GM10248 (cell line): ENCODE results near the gene DIP2A.
A peak's percentile ranks its signal among the peaks of the same experiment; 100 is the strongest.

Source experiments
- CTCF ChIA-PET: fragments of 300-600 bp; sonication (Branson Sonifier 250); formaldehyde crosslinking; extraction: SDS; loops from one replicate; lab custom pipeline; 2021; ENCODE audit warnings: antibody characterized with exemption; lab: Yijun Ruan, JAX
- POLR2A ChIA-PET: fragments of 350-650 bp; sonication (Branson Sonifier 250); formaldehyde crosslinking; extraction: SDS; loops from one replicate; lab custom pipeline; 2020; ENCODE audit warnings: antibody characterized with exemption; lab: Yijun Ruan, JAX
- DNase-seq: peaks from one replicate; pipeline ENCODE4 v3.0.0; 2012; ENCODE audit errors: extremely low spot score
- TF ChIP-seq, protein P1 (sequence below): IDR thresholded peaks from 2 replicates; pipeline ENCODE4 v1.5.1; 2012; ENCODE audit warnings: mild to moderate bottlenecking, low read depth; ENCODE audit errors: extremely low read depth, missing control alignments, control extremely low read depth

DIP2A gene

DNA sequence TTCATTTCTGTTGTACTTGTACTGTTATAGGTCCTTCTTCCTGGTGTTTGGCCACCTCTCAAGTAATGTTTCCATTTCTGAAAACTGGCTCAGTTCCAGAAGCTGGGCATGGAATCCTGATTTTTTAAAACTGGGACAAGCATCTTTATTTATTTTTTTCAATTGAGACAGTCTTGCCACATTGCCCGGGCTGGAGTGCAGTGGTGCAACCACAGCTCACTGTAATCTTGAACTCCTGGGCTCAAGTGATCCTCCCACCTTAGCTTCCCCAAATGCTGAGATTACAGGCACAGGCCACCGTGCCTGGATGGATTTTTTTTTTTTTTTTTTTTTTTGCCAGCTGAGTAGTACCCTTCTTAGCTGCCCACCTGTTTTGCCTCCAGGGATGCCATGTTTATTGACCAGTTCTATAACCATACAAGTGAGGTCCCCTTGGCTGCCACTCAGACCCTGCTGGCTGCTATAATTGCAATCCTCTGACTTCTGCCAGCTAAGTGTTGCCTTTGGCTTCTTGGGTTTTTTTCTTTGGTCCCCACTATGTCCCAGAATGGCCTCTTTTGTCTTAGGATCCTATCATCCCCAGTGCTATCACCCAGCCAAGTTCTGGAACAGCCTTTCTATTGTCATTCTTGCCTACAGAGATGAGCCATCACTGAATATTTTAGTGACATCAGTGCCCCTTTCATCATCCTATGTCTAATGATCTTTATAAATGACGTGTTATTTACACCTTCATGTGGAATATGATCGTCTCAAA, 3.9 kb upstream of the DIP2A start:
- TF ChIP-seq, protein P1, sequence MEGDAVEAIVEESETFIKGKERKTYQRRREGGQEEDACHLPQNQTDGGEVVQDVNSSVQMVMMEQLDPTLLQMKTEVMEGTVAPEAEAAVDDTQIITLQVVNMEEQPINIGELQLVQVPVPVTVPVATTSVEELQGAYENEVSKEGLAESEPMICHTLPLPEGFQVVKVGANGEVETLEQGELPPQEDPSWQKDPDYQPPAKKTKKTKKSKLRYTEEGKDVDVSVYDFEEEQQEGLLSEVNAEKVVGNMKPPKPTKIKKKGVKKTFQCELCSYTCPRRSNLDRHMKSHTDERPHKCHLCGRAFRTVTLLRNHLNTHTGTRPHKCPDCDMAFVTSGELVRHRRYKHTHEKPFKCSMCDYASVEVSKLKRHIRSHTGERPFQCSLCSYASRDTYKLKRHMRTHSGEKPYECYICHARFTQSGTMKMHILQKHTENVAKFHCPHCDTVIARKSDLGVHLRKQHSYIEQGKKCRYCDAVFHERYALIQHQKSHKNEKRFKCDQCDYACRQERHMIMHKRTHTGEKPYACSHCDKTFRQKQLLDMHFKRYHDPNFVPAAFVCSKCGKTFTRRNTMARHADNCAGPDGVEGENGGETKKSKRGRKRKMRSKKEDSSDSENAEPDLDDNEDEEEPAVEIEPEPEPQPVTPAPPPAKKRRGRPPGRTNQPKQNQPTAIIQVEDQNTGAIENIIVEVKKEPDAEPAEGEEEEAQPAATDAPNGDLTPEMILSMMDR: no peak
- CTCF ChIA-PET: no interaction called here
- DNase-seq: no peak
- POLR2A ChIA-PET: interaction anchor here (0.6 kb wide), 1 partner anchor 311 kb away, joined by 4 read pairs; no protein-coding TSS in a partner anchor

DNA sequence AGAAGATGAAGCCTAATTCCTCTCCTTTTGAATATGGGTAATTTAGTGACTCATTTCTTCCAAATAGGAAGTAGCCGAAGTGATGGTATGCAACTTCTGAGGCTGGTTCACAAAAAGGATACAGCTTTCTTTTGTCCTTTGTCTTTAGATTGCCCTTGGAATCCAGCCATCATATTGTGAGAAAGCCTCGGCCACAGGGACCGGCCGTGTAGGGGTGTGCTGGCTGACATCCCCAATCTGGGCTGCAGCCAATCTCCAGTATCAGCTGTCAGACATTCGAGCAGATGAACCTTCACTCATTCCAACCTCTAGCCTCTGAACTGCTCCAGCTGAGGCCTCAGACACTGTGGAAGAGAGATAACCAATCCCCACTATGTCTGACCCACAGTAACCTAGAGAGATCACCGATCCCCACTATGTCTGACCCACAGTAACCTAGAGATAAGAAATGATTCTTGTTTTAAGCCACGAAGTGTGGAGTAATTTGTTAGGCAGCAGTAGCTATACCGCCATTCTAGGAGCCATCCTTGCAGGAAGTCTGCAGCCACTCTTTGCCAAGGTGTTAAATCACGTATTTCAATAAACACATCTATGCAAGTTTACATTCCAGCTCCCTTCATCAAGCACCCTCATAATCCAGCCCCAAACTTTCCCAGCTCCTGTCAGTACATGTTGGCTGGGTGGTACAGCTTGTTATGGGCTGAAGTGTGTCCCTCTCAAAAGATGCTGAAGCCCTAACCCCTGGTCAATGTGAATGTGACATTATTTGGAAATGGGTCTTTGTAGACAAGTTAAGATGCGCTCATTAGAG, 2.9 kb upstream of the DIP2A start:
- TF ChIP-seq, protein P1: no peak
- ChIA-PET CTCF (no interaction called here), POLR2A (no interaction called here)
- no peak for DNase-seq

DNA sequence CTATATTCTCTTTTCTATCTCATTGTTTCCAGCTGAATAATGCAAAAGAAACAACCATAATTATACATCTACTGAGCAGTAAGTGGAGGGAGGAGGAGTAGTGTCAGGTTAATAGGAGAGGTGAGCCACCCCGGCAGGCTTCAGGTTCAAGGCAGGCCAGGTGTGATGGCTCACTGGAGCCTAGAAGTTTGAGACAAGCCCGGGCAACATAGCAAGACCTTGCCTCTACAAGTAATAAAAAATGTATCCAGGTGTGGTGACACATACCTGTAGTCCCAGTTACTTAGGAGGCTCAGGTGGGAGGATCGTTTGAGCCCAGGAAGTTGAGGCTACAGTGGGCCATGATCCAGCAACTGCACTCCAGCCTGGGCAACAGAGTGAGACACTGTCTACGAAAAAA, 1.9 kb upstream of the DIP2A start:
- TF ChIP-seq, protein P1: no peak
- no peak for DNase-seq
- CTCF ChIA-PET: interaction anchor here (1.4 kb wide), 1 partner anchor 171 kb away, joined by 3 read pairs; the partner anchor contains the start of gene YBEY
- POLR2A ChIA-PET: no interaction called here

DNA sequence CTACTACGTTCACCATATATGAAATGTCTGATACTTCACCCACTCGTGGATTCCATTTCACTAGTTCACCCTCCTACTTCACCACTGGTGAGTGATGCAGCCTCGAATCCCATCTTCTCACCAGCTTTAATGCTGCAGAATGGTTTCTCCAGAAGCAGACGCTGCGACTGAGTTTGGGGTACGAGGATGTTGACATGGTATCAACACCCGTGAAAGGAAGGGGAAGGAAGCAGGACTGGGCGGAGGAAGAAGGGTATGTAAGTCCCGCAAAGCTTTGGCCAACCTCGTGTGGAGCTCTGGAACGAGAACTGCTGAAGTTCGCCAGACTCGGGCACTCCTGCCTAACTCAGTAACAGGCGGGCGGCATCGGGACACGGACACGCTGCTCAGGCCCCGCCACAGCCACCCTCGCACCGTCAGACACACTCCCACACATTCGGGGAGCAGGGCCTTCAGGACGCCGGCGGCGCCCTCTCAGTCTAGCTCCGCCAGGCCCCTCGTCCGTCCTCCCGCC, 833 bp upstream of the DIP2A start:
- ChIA-PET CTCF (interaction anchor here (0.8 to 2.1 kb wide), 5 partner anchors 12 to 315 kb away, joined by 3 to 8 read pairs (median 4); partner anchors contain the start of gene YBEY), POLR2A (interaction anchor here (0.6 kb wide), 1 partner anchor 18 kb away, joined by 3 read pairs; no protein-coding TSS in a partner anchor)
- TF ChIP-seq, protein P1: no peak
- peak; percentile 50 for DNase-seq

DNA sequence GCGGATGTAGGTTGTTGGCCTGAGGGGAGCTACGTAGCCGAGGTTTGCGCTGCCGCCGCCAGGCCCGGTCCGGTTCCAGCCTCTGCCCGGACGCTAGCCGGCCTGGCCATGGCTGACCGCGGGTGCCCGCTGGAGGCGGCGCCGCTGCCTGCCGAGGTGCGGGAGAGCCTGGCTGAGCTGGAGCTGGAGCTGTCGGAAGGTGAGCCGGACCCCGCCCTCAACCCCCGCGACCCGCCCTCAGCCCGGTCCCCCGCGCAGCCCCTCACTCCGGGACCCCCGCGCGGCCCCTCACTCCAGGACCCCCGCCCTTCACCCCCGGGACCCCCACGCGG, 299 bp downstream of the DIP2A start:
- no peak for DNase-seq
- CTCF ChIA-PET: interaction anchor here (2.1 kb wide), 1 partner anchor 316 kb away, joined by 8 read pairs; no protein-coding TSS in a partner anchor
- POLR2A ChIA-PET: interaction anchor here (0.5 kb wide), 1 partner anchor 153 kb away, joined by 4 read pairs; no protein-coding TSS in a partner anchor
- TF ChIP-seq, protein P1: no peak
